Astrocyte (in vitro differentiated cells and primary cell): Measurements from ENCODE around the gene NCAPG2.

Source experiments
- EZH2 ChIP-seq: IDR thresholded peaks from 2 replicates; pipeline ENCODE4 v1.6.1; 2012; ENCODE audit warnings: mild to moderate bottlenecking, low read length, inconsistent platforms; ENCODE audit not compliant: insufficient read depth
- TF ChIP-seq, protein P1 (sequence below): IDR thresholded peaks from 2 replicates; pipeline ENCODE4 v1.5.1; 2011; ENCODE audit warnings: low read depth, mild to moderate bottlenecking, inconsistent platforms, low read length, moderate library complexity; ENCODE audit not compliant: insufficient read depth

DNA sequence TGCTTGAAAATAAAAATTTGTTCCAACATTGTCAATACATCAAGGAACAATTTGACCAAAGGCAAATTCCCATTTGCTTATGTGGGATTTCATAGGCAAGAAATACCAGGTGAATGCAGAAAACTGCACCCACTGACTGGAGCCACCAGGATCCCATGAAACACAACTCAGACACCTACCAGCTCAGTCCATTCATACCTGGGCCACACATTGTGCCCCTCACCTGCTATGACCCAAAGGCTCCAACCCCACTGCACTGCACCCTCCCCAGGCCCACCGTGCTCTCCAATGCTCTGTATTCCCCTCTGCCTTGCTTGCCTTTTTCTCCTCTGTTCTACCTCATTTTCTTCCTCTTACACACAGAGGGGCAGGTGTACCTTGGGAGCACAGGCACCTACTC is 5.3 kb downstream of the NCAPG2 start:
- TF ChIP-seq, protein P1, sequence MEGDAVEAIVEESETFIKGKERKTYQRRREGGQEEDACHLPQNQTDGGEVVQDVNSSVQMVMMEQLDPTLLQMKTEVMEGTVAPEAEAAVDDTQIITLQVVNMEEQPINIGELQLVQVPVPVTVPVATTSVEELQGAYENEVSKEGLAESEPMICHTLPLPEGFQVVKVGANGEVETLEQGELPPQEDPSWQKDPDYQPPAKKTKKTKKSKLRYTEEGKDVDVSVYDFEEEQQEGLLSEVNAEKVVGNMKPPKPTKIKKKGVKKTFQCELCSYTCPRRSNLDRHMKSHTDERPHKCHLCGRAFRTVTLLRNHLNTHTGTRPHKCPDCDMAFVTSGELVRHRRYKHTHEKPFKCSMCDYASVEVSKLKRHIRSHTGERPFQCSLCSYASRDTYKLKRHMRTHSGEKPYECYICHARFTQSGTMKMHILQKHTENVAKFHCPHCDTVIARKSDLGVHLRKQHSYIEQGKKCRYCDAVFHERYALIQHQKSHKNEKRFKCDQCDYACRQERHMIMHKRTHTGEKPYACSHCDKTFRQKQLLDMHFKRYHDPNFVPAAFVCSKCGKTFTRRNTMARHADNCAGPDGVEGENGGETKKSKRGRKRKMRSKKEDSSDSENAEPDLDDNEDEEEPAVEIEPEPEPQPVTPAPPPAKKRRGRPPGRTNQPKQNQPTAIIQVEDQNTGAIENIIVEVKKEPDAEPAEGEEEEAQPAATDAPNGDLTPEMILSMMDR, result no peak
- no peak for TF ChIP-seq EZH2
